Endometrial microvascular endothelial cells (primary cell): ENCODE results near the gene OAT. TPM values are rescaled to one million over a fixed set of nuclear protein-coding genes. Genes with fewer than 3 reads are reported as not detected.
"Not testable (repeated sequence)": the region's sequence is repeated elsewhere in the genome, so short reads cannot be mapped to it uniquely, and the experiment has no call there.

Experiments
- in situ Hi-C: cut with HindIII; loops from 2 replicates; pipeline ENCODE4 v1.10.0; 2017; ENCODE audit warnings: low sequenced_read_pairs, low pct_unique_long_range_greater_than_20kb; ENCODE audit errors: inconsistent ontology term
- total RNA-seq: library from RNA; depleted of rRNA; stranded (reverse); fragments of >200 nt; gene quantifications from one replicate; pipeline ENCODE4 v1.2.3, GENCODE V29; 2015; ENCODE audit errors: inconsistent ontology term

OAT gene
- total RNA-seq, 1 donor from 2014 or later: 142 TPM

GRCh38 chr10:124449170-124450011, 30.7 kb upstream of the OAT start:
- in situ Hi-C loops: loop anchor here (10.0 kb wide), 1 partner anchor 115 kb away; no protein-coding TSS in a partner anchor

- in situ Hi-C loops: no loop called here
These were observed 30.0 kb upstream of the OAT start for GRCh38 chr10:124448696-124449169.

GRCh38 chr10:124447751-124448466, 29.2 kb upstream of the OAT start:
- in situ Hi-C loops: no loop called here

- in situ Hi-C loops: no loop called here
These were observed 28.4 kb upstream of the OAT start for GRCh38 chr10:124446830-124447750.

GRCh38 chr10:124441694-124442093, 23.0 kb upstream of the OAT start:
- in situ Hi-C loops: not testable (repeated sequence)

GRCh38 chr10:124436191-124436638, 17.5 kb upstream of the OAT start:
- in situ Hi-C loops: no loop called here

GRCh38 chr10:124435683-124436082, 17.0 kb upstream of the OAT start:
- in situ Hi-C loops: not testable (repeated sequence)

GRCh38 chr10:124433461-124433860, 14.7 kb upstream of the OAT start:
- in situ Hi-C loops: no loop called here

GRCh38 chr10:124430077-124430476, 11.4 kb upstream of the OAT start:
- in situ Hi-C loops: no loop called here

GRCh38 chr10:124429576-124429975, 10.9 kb upstream of the OAT start:
- in situ Hi-C loops: no loop called here

GRCh38 chr10:124428207-124428777, 9.6 kb upstream of the OAT start:
- in situ Hi-C loops: no loop called here

GRCh38 chr10:124425227-124425962, 6.7 kb upstream of the OAT start:
- in situ Hi-C loops: no loop called here

GRCh38 chr10:124423813-124424212, 5.1 kb upstream of the OAT start:
- in situ Hi-C loops: no loop called here

GRCh38 chr10:124422742-124423141, 4.0 kb upstream of the OAT start:
- in situ Hi-C loops: no loop called here

GRCh38 chr10:124420254-124420653, 1.5 kb upstream of the OAT start:
- in situ Hi-C loops: no loop called here

- in situ Hi-C loops: no loop called here
These were observed 912 bp upstream of the OAT start for GRCh38 chr10:124419635-124420034.

GRCh38 chr10:124417895-124418725, 613 bp downstream of the OAT start:
- in situ Hi-C loops: no loop called here
